Measurements from ENCODE around the gene SLC29A3.

The SLC29A3 gene

GRCh38 chr10:71301371-71301916, 17.6 kb upstream of the SLC29A3 start:
- DNase-seq, result no peak

- no peak for DNase-seq
These were observed 16.6 kb upstream of the SLC29A3 start for GRCh38 chr10:71302451-71302850.

GRCh38 chr10:71302874-71303568, 16.0 kb upstream of the SLC29A3 start:
- peak; percentile 35 for DNase-seq

GRCh38 chr10:71303569-71303907, 15.5 kb upstream of the SLC29A3 start:
- DNase-seq, result no peak

GRCh38 chr10:71304914-71305313, 14.1 kb upstream of the SLC29A3 start:
- no peak for DNase-seq

- DNase-seq, result no peak
These were observed 12.1 kb upstream of the SLC29A3 start for GRCh38 chr10:71306979-71307378.

- DNase-seq, result no peak
These were observed 11.5 kb upstream of the SLC29A3 start for GRCh38 chr10:71307469-71308085.

GRCh38 chr10:71308244-71308643, 10.8 kb upstream of the SLC29A3 start:
- no peak for DNase-seq

GRCh38 chr10:71308985-71309384, 10.1 kb upstream of the SLC29A3 start:
- DNase-seq, result no peak

GRCh38 chr10:71309919-71310318, 9.1 kb upstream of the SLC29A3 start:
- no peak for DNase-seq

GRCh38 chr10:71312220-71312619, 6.8 kb upstream of the SLC29A3 start:
- no peak for DNase-seq

GRCh38 chr10:71312811-71313789, 6.0 kb upstream of the SLC29A3 start:
- no peak for DNase-seq

- DNase-seq, result peak; percentile 29
These were observed 4.9 kb upstream of the SLC29A3 start for GRCh38 chr10:71314028-71314693.

GRCh38 chr10:71314694-71315225, 4.3 kb upstream of the SLC29A3 start:
- no peak for DNase-seq

- DNase-seq, result no peak
These were observed 2.8 kb upstream of the SLC29A3 start for GRCh38 chr10:71316056-71316785.

- no peak for DNase-seq
These were observed 2.3 kb upstream of the SLC29A3 start for GRCh38 chr10:71316786-71317160.

GRCh38 chr10:71317739-71318138, 1.3 kb upstream of the SLC29A3 start:
- DNase-seq, result no peak

- DNase-seq, result no peak
These were observed 837 bp downstream of the SLC29A3 start for GRCh38 chr10:71319800-71320392.

- no peak for DNase-seq
These were observed 1.5 kb downstream of the SLC29A3 start for GRCh38 chr10:71320592-71320991.

GRCh38 chr10:71321386-71321785, 2.3 kb downstream of the SLC29A3 start:
- no peak for DNase-seq

- DNase-seq, result no peak
These were observed 4.3 kb downstream of the SLC29A3 start for GRCh38 chr10:71323407-71323806.

Data from NCI-H1092 (cell line).